CD4-positive, alpha-beta T cell treated with Interleukin-17A for 4 hours (primary cell): ENCODE results near the gene SNED1.

Source experiments
- DNase-seq: peaks from one replicate; pipeline ENCODE4 v3.0.0-alpha.2; 2020; ENCODE audit warnings: mixed read lengths

Gene SNED1

GRCh38 chr2:240992572-240993291 is 5.7 kb upstream of the SNED1 start:
- DNase-seq = peak; percentile 24

GRCh38 chr2:240993446-240994170 is 4.8 kb upstream of the SNED1 start:
- DNase-seq = no peak

GRCh38 chr2:240994171-240994896 is 4.1 kb upstream of the SNED1 start:
- DNase-seq = no peak

GRCh38 chr2:240995041-240996021 is 3.1 kb upstream of the SNED1 start:
- no peak for DNase-seq

GRCh38 chr2:240996161-240996833 is 2.1 kb upstream of the SNED1 start:
- no peak for DNase-seq

- no peak for DNase-seq
Observed at GRCh38 chr2:240996834-240997140, 1.6 kb upstream of the SNED1 start.

- DNase-seq = no peak
Observed at GRCh38 chr2:240997141-240997855, 1.1 kb upstream of the SNED1 start.

GRCh38 chr2:240998706-240998994 is 232 bp downstream of the SNED1 start:
- DNase-seq = no peak

GRCh38 chr2:240998995-240999791 is 775 bp downstream of the SNED1 start:
- no peak for DNase-seq

GRCh38 chr2:240999873-241000541 is 1.6 kb downstream of the SNED1 start:
- no peak for DNase-seq

GRCh38 chr2:241000831-241001321 is 2.5 kb downstream of the SNED1 start:
- no peak for DNase-seq

- no peak for DNase-seq
Observed at GRCh38 chr2:241001413-241002274, 3.2 kb downstream of the SNED1 start.

- no peak for DNase-seq
Observed at GRCh38 chr2:241002275-241003046, 4.0 kb downstream of the SNED1 start.

- no peak for DNase-seq
Observed at GRCh38 chr2:241003047-241003360, 4.6 kb downstream of the SNED1 start.

GRCh38 chr2:241003369-241003768 is 5.0 kb downstream of the SNED1 start:
- DNase-seq = no peak

- DNase-seq = no peak
Observed at GRCh38 chr2:241003830-241004564, 5.6 kb downstream of the SNED1 start.

- DNase-seq = no peak
Observed at GRCh38 chr2:241005569-241005968, 7.2 kb downstream of the SNED1 start.

- no peak for DNase-seq
Observed at GRCh38 chr2:241006412-241006811, 8.0 kb downstream of the SNED1 start.
